ENCODE data around the gene MIB2.
"Not testable (repeated sequence)": the region's sequence is repeated elsewhere in the genome, so short reads cannot be mapped to it uniquely, and the experiment has no call there.

The MIB2 gene

GRCh38 chr1:1627261-1627828 lies 12.0 kb downstream of the MIB2 start:
- DNase-seq (ENCODE audit: low read depth), result no peak

- DNase-seq (ENCODE audit: low read depth), result no peak
Measured at GRCh38 chr1:1627829-1628753, 12.8 kb downstream of the MIB2 start.

DNA sequence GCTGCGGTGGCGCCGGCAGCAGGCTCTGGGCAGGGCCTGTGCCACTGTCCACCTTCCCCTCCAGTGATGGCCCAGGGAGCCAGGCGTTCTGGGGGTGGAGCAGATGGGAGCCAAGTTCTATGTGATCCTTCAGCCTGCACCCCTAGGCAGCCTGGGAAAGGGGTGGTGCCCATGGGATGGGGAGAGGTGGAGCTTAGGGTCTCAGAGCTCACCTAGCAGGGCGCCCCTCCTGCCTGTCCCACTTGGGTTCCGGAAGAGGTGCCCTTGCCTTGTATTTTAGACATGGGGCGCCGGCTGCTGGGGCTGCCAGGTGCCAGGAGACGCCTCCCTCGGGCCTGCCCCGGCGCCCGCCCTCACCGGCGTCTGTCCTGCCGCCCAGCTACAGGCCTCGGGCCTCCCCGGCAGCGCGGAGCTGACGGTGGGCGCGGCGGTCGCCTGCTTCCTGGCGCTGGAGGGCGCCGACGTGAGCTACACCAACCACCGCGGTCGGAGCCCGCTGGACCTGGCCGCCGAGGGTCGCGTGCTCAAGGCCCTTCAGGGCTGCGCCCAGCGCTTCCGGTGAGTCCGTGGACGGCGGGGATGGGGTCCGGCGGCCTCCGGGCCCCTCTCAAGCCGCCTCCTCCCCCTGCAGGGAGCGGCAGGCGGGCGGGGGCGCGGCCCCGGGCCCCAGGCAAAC lies 13.6 kb downstream of the MIB2 start:
- no peak for DNase-seq (ENCODE audit: low read depth)

DNA sequence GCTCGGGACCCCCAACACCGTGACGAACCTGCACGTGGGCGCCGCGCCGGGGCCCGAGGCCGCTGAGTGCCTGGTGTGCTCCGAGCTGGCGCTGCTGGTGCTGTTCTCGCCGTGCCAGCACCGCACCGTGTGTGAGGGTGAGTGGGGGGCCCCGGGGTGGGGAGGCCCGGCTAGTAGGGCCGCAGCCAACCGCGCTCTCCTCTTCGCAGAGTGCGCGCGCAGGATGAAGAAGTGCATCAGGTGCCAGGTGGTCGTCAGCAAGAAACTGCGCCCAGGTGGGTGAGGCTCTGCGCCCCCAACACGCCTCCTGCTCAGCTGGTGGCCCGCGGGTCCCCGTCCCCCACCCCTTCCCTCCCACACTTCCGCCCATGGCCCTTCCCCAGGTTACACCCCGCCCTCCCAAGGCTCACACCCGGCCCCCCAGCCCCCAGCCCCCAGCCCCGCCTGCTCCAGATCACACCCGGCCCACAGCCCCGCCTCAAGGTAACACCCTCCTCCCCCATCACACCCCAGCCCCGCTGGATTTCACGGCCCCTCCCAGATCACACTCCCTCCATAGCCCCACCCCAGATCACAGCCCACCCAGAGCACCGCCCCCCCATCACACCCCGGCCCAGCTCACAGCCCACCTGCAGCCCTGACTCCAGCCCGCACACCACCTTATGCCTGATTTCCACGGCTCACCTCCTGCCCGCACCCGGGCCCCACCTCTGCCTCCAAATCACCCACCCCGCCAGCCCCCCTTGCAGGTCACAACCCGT lies 14.3 kb downstream of the MIB2 start:
- DNase-seq (ENCODE audit: low read depth), result no peak

- DNase-seq (ENCODE audit: low read depth), result peak; percentile 36
Measured at GRCh38 chr1:1630191-1630964, 15.1 kb downstream of the MIB2 start.

- peak; percentile 24 for DNase-seq (ENCODE audit: low read depth)
Measured at GRCh38 chr1:1630965-1631781, 15.9 kb downstream of the MIB2 start.

- DNase-seq (ENCODE audit: low read depth), result no peak
Measured at GRCh38 chr1:1631782-1632420, 16.6 kb downstream of the MIB2 start, which contains the start of gene MMP23B. MMP23B (plus strand) TSS chr1:1632173; CDS start chr1:1632219, 46 bp downstream.

- DNase-seq (ENCODE audit: low read depth), result not testable (repeated sequence)
Measured at GRCh38 chr1:1633409-1633808, 18.1 kb downstream of the MIB2 start.

GRCh38 chr1:1634613-1635012 lies 19.3 kb downstream of the MIB2 start:
- DNase-seq (ENCODE audit: low read depth), result not testable (repeated sequence)

GRCh38 chr1:1636621-1637478 lies 21.6 kb downstream of the MIB2 start:
- not testable (repeated sequence) for DNase-seq (ENCODE audit: low read depth)

GRCh38 chr1:1637479-1637875 lies 22.2 kb downstream of the MIB2 start:
- DNase-seq (ENCODE audit: low read depth), result not testable (repeated sequence)

- not testable (repeated sequence) for DNase-seq (ENCODE audit: low read depth)
Measured at GRCh38 chr1:1638528-1638927, 23.2 kb downstream of the MIB2 start.

DNA sequence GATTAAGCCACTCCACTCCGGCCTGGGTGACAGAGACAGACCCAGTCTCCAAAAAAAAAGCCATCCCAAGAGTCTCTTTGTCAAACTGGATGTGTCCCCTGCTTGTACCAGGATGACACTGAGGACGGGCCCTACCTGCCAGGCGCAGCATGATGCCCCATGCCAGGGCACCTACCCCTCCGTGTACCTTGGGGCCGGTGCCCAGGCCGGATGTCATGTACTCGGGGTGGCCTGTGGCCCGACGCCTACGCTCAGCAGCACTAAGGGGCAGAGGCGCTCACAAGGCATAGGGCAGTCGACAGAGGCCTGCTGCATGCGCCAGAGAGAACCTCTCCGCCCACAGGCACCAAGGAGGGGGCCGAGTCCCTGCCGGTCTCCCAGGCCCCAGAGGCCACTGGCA lies 24.1 kb downstream of the MIB2 start:
- not testable (repeated sequence) for DNase-seq (ENCODE audit: low read depth)

GRCh38 chr1:1640081-1640480 lies 24.8 kb downstream of the MIB2 start:
- not testable (repeated sequence) for DNase-seq (ENCODE audit: low read depth)

DNA sequence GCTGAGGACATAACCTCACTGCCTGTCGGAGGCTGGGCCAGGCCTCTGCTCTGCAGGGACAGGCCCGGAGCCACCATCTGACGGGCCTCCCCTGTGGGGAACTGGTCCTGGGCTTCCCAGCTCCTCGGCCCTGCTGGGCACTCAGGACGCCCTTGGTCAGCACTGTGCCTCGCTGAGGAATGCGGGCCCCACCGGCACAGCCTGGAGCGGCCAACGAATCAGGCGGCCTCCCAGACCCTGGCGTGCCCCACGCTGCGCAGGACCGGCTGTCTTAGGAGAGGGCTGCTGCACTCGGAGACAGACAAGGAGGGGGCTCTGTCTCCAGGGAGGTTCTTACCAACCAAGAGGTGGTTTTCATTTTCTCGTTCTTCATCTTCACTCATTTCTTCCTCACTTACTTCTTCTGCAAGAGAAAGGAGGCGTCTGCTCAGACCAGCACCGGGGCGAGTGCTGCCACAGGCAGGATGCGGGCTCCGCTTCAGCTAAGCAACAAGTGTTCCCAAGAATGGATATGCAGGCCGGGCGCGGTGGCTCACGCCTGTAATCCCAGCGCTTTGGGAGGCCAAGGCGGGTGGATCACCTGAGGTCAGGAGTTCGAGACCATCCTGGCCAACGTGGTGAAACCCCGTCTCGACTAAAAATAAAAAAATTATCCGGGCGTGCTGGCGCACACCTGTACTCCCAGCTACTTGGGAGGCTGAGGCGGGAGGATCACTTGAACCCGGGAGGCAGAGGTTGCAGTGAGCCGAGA lies 25.6 kb downstream of the MIB2 start:
- not testable (repeated sequence) for DNase-seq (ENCODE audit: low read depth)

DNA sequence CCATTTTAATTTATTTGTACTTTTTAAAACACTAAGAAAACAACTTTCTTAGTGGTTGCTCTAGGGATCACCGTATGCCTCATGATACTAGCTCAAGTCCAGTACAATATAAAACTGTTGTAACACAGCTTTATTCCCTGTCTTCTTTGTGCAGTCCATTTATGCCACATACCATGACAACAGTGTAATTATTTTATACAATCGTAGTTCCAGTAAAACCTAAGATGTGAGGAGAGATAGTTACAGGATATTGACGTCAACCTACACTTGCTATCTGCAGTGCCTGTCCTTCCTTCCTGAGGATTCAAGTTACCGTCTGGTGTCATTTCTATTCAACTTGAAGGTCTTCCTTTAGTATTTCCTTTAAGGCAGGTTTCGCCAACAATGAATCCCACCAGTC lies 31.0 kb downstream of the MIB2 start:
- not testable (repeated sequence) for DNase-seq (ENCODE audit: low read depth)

DNA sequence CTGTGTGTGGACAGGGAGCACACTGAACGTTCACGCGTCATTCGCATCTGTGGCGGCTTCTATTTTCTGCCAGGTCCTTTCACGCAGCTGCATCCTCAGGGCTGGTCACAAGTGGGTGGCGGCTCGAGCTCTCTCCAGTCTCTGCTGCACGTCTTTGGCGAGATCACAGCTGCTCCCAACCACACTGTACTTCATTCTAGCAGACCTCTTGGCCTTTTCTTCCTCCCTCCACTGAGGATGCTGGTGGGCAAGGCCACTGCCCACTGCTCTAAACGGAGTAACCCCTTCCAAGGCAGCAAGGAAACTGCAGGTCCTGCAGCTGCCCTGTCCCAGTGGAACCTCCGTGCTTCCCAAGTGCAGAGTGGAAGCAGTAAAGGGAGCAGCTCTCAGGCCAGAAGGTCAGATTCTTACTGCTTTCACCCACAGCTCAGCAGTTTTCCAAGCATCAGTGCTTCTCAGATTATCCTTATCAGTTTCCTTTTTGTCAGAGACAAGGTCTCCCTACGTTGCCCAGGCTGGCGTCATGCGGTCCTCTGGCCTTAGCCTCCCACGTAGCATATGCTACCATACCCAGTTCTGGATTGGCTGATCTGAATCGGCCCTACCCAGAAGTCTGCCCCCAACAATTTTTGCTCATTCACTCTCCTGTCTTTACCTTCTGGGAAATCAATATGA lies 32.4 kb downstream of the MIB2 start:
- not testable (repeated sequence) for DNase-seq (ENCODE audit: low read depth)
